GM21526 (cell line): ENCODE results near the gene MTRFR.

Experiments used
- ATAC-seq: cut with Tn5 transposase; IDR thresholded peaks from one replicate; pipeline ENCODE4 v1.9.1; 2021; ENCODE audit warnings: moderate library complexity; ENCODE audit not compliant: unreplicated experiment, low FRiP score

Gene MTRFR

DNA sequence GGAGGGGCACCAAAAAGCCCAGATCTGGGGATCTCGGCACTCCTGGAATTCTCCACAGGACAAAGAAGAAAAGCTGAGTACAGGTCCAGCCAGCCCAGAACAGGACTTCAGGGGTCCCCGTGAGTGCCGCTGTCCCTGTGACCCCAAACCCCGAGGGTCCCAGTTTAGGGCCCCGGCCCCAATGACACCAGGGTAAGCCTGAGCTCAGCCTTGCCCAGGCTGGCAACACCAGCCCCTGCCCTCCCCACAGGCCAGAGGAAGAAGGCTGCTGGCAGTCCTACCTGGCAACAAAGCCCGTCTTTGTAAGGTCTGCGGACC lies 36.6 kb downstream of the MTRFR start:
- no peak for ATAC-seq

DNA sequence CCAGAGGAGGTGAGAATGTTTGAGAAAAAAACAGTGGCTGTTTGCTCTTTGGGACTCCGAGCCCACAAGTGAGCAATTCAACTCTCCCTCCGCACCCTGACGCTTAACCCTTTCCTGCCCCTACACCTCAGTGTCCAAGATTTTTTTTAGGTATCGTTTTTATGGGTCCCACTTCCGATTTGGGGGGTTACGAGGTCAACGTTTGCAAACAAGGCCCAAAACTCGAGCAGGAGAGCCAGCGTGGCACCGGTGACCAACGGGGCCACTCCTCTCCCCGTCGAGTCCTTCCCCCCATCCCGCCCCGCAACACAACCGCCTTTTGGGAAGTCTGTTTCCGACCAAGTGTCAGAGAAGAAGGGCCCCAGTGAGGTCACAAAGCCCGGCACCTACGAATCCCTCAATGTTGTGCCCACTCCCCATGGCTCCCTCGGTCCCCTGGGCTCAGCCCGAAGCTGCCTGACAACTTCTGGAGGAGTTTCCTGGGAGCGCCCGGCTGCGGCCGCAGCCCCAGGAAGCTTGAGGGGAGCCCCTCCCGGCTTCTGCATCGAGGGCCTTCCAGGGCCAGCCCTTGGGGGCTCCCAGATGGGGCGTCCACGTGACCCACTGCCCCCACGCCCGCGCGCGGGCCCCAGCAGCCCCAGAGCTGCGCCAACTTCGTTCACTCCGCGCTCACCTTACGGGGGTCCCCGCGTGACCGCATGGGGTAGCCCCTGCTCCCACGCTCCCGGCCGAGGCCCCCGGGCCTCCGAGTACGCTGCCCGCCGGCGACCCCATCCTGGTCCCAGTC lies 37.2 kb downstream of the MTRFR start:
- no peak for ATAC-seq

DNA sequence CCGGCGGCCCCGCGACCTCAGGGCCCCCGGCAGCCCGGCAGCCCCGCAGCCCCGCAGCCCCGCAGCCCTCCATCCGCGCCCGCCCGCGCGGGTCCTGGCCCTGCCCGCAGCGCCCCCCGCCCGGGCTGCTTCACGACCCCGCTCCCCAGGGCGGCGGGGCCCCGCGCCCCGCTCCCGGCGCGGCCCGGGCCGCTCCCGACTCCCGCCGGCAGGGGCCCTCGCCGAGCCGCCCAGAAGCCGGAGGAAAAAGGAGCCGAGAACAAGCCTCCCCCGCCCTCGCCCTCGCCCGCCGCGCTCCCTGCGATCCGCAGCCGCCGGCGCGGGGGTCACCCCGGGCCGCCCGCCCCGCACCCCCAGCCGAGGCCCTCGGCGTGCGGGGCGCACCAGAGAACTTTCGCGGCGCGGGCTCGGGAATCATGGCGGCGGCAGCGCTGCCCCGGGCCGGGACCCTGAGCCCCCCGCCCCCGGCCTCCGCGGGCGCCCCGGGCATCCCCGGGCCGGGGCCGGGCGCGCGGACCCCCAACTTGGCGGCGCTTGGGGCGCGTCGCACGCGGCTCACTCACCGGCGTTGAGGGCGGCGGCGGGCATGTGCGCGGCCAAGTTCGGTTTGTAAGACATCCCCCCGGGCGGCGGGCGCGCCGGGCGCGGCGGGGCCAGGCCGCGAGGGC lies 37.9 kb downstream of the MTRFR start:
- no peak for ATAC-seq

DNA sequence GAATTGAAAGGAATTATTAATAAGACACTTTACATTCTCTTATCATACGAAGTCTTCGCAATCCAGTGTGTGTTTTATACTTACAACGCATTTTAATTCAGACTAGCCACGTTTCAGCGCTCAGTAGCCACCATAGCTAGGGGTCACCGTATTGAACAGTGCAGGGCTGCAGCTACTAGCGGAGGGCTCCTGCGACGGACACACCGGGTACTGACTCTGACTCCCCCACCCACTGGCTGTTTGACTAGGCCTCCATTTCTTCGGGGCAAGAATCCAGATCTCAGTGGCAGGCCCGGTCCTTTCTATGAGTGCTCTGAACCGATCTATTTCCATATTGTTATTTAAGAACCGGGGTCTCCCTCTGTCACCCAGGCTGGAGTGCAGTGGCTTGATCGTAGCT lies 39.9 kb downstream of the MTRFR start:
- no peak for ATAC-seq

DNA sequence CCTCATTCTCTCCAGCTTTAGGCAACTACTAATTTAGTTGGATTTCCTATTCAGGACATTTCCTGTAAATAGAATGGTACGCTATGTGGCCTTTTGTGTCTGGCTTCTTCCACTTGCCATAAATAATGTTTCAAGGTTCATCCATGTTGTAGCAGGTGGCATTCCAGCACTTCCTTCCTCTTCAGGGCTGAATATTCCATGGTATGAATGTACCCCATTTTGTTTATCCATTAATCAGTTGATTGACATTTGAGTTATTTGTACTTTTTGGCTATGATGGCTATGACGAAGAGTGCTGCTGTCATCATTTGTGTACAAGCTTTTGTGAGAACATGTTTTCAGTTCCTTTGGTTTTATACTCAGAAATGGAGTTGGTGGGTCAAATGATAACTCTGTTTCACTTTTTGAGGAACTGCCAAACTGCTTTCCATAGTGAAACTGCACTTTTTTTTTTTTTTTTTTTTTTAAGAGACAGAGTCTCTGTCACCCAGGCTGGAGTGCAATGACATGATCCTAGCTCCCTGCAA lies 44.9 kb downstream of the MTRFR start:
- ATAC-seq: peak; percentile 77

DNA sequence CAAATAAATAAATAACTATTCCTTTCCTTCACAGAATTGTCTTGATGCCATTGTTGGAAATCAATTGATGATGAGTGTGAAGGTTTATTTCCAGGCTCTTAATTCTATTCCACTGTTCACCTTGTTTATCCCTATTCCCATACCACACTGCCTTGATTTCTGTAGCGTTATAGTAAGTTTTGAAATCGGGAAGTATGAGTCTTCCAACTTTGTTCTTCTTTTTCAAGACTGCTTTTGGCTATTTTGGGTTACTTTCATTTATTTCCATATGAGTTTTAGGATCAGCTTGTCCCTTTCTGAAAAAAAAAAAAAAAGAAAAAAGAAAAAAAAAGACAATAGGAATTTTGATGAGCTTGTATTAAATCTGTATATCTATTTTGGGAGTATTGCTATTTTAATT lies 47.7 kb downstream of the MTRFR start:
- no peak for ATAC-seq

DNA sequence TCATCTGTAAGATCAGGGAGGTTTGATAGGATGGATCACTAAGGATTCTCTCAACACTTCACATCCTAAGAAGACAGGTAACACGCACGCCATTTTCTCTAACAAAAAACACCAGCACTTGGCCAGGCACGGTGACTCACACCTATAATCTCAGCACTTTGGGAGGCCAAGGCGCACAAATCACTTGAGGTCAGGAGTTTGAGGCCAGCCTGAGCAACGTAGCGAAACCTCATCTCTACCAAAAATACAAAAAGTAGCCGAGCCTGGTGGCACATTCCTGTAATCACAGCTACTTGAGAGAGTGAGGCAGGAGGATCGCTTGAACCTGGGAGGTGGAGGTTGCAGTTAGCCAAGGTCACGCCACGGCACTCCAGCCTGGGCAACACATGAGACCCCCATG lies 48.9 kb downstream of the MTRFR start:
- no peak for ATAC-seq

DNA sequence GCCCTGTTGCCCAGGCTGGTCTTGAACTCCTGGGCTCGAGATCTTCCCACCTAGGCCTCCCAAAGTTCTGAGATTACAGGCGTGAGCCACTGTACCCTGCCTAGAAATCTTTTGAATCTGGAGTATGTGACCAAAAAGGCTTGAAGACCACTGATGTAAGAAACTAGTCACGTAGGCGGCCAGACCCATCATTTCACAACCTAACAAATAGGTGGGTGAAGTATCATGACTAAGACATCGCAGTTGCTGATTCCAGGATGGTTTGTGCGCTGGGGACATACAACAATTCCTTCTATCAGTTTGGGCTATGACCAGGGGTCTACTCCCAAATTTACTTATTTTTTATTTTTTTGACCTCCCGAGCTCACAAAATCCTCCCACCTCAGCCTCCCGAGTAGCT lies 50.2 kb downstream of the MTRFR start:
- ATAC-seq: no peak

DNA sequence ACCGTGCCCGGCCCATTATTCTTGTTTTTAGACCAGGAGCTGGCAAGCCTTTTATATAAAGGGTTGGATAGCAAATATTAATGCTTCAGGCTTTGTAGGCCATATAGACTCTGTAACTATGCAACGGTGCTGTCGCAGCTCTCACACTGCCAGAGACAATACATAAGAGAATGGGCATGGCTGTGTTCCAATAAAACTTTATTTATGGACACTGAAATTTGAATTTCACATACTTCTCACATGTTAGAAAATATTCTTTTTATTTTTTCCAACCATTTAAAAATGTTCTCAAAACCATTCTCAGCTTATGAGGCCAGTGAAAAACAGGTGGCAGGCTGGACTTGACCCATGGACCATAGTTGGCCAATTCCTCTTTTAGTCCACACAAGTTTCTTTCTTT lies 51.4 kb downstream of the MTRFR start:
- no peak for ATAC-seq

DNA sequence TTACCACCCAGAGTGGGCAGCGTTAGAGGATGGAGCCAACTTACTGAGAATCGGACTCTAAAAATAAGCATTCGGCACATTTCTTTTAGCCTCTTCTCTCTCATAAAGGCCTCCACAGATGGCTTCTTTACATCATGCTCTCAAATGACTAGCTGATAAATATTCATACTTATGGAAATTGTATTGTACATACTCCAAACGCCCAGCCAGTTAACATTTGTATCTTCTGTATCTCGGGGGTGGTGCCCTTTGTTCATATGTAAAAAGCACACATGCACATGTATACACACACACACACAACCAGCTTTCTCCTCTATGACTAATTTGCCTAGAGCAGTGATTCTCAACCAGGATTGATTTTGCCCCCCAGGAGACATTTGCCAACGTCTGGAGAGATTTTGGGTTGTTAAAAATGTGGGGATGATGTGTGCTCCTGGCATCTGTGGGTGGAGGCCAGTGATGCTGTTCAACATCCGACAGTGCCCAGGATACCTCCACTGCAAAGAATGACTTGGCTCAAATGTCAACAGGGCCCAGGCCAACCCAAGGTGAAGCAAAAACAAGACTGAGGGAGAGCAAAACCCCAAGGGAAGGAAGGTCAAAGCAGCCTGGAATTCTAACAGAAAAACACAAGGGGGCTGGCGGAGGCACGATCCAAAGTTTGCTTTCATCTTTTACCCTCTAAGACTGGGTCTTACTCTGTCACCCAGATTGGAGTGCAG lies 53.6 kb downstream of the MTRFR start:
- ATAC-seq: no peak

DNA sequence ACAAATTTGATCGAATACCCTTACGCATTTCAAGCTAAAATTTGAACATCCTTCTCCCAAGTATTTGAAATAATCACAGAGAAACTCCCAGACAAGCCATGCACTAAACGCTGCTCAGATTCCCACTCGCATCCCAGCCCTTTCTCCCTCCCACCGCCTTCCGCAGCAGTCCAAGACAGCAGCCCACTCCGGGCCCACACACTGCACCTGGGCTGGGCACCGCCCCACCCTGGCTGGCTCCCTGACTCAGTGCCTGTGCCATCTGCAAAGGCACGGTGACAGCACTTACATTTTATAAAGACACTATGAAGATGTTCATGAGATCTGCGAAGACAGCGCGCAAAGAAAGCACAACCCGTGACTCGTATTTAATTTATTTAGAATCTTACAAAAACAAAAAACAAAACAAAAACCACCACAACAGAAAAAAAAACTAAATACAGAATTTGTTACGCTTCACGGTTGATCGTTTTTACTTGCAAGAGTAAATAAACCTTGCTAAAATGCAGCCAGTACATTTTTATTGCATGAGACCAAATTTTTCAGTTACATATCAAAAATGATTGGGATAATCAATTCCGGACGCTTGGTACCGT lies 55.6 kb downstream of the MTRFR start:
- ATAC-seq: no peak

DNA sequence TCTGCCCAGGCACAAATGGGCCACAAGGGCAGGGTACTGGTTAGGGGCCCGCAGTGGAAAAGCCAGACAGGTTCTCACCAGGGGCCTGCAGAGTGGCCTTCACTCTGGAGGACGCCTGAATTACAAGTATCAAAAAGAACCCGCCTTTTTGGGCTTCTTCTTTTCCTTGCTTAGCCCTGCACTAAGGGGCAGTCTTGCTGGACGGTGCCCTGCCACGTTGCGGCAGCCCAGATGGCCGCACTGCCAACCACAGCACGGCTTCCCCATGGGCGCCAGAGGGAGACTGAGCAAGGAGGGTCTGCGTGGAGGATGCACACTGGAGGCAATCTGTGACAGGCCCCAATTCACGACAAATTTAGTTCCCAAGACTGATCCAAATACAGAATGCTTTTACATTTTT lies 56.7 kb downstream of the MTRFR start:
- no peak for ATAC-seq

DNA sequence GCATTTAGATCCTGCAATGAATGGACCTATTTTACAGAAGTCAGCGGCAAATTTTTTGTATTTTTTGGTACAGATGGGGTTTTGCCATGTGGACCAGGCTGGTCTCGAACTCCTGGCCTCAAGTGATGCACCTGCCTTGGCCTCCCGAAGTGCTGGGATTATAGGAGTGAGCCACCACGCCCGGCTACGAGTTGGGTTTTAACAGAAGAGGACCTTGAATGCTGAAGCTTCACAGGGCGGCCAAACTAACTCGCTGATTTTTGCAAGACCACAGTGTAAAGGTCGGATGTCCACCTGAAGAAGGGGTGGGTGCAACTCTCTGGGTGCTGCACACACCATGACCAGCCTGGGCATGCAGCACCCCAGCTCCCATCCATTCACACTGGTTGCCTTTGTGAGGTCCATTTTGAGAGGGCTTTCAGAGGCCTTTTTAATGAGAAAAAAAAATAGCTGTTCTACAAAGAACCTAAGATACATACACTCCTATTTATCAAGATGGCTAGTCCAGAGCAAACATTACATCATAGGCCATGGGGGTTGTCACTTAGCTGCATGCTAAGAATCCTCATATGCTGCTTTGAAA lies 60.0 kb downstream of the MTRFR start:
- no peak for ATAC-seq

DNA sequence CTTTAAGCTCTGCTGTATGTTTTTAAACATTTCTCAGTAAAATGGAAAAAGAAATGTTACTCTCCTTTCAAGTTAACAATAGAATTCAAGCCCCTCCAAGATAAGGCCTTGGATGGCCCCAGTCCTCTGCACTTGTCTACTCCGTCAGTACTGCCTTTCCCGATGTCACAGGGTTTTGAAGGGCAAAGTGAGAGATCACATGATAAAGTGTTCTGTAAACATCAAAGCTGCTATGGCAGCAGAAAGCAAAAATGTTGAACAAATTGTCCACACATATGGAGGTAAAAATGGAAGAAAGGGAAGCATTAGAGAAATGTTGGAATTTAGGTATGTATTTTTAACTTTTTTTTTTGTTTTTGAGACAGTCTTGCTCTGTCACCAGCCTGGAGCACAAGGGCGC lies 71.9 kb downstream of the MTRFR start:
- ATAC-seq: no peak

DNA sequence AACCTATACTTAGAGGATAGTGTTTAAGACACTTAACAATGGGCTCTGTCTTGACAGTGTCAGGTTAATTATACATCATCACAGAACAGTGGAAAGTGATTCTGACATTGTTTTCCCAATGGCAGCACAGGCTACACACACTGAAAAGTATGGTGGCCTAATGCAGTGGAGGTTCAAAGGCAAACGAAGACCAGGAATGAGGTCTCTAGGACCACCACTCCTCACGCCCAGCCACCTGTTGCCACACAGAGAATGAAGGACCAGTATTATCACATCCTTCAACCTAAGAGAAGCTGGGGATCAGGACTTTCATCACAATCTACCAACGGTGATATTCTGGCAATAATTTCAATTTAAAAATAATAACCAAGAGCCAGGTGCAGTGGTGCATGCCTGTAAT lies 73.0 kb downstream of the MTRFR start:
- ATAC-seq: no peak
